ENCODE results near the gene KXD1. TPM values are rescaled to one million over a fixed set of nuclear protein-coding genes. Genes with fewer than 3 reads are reported as not detected.

KXD1 gene
- total and polyA plus RNA-seq, 2 donors (not counting 1 experiment from before 2014, with no cell fraction given), result 63.3 to 108 TPM

GRCh38 chr19:18536475-18536874 lies 21.2 kb upstream of the KXD1 start:
- H2AFZ ChIP-seq (ENCODE audit: low read length), result no peak overlapping the region
- H3K27ac ChIP-seq (ENCODE audit: insufficient read depth, low read length), result no peak overlapping the region
- H3K4me3 ChIP-seq (replicated peaks in 1 of 4; ENCODE audit: control extremely low read depth in 1 of 4, insufficient read depth in 1 of 4, low read depth in 3 of 4, low read length in 4 of 4), result no peak overlapping the region
- no peak for TF ChIP-seq EZH2 (IDR thresholded peaks at IDR 0.05; ENCODE audit: low read length, missing control alignments)
- TF ChIP-seq, protein P1, sequence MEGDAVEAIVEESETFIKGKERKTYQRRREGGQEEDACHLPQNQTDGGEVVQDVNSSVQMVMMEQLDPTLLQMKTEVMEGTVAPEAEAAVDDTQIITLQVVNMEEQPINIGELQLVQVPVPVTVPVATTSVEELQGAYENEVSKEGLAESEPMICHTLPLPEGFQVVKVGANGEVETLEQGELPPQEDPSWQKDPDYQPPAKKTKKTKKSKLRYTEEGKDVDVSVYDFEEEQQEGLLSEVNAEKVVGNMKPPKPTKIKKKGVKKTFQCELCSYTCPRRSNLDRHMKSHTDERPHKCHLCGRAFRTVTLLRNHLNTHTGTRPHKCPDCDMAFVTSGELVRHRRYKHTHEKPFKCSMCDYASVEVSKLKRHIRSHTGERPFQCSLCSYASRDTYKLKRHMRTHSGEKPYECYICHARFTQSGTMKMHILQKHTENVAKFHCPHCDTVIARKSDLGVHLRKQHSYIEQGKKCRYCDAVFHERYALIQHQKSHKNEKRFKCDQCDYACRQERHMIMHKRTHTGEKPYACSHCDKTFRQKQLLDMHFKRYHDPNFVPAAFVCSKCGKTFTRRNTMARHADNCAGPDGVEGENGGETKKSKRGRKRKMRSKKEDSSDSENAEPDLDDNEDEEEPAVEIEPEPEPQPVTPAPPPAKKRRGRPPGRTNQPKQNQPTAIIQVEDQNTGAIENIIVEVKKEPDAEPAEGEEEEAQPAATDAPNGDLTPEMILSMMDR (conservative IDR thresholded peaks at IDR 0.05 in 1 of 2, IDR thresholded peaks at IDR 0.05 in 1 of 2; ENCODE audit: low read depth in 1 of 2, low read length in 2 of 2), result no peak
- no peak overlapping the region for H3K9ac ChIP-seq (ENCODE audit: insufficient read depth, low read length)
- no peaks in the 10 kb centered on the region for H3K9me3 ChIP-seq (ENCODE audit: control insufficient read depth, insufficient read depth, low read depth, low read length)
- no peak overlapping the region for H3K4me2 ChIP-seq (ENCODE audit: extremely low read depth, insufficient read depth, low read length)
- no peaks in the 10 kb centered on the region for H3K4me1 ChIP-seq (ENCODE audit: control insufficient read depth, extremely low read depth, insufficient read depth, low read length)
- peaks cover 3% of the 10 kb centered on the region for H3K79me2 ChIP-seq (ENCODE audit: control insufficient read depth, insufficient read depth, low read length)
- DNase-seq (ENCODE audit: low read depth in 2 of 2), result no peak
- no peaks in the 10 kb centered on the region for H3K27me3 ChIP-seq (ENCODE audit: control insufficient read depth, insufficient read depth, low read length)
- H3K36me3 ChIP-seq (ENCODE audit: control insufficient read depth, insufficient read depth, low read length), result peaks cover 33% of the 10 kb centered on the region
- H4K20me1 ChIP-seq (ENCODE audit: control insufficient read depth, extremely low read depth, insufficient read depth, low read length), result no peaks in the 10 kb centered on the region

DNA sequence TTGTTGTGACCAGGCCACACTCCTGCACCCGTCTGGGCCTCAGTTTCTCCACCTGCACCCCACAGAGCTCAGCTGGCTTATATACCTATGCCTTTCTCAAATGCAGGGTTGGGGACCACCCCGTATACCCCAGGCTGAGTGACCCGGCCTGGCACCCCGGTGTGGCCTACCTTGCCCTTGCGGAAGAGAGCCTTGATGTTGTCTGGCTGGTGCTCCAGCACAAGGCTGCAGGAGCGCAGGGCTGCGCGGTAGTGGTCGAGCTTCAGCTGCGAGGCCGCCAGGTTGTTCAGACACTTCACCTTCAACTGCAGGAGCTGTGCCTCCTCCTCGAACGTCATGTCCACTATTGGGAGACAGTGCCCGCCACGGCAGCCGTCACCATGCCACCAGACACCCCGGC lies 20.2 kb upstream of the KXD1 start:
- H3K9ac ChIP-seq (ENCODE audit: insufficient read depth, low read length), result no peak overlapping the region
- DNase-seq (ENCODE audit: low read depth in 2 of 2), result no peak
- no peaks in the 10 kb centered on the region for H3K9me3 ChIP-seq (ENCODE audit: control insufficient read depth, insufficient read depth, low read depth, low read length)
- no peaks in the 10 kb centered on the region for H3K27me3 ChIP-seq (ENCODE audit: control insufficient read depth, insufficient read depth, low read length)
- peaks cover 12% of the 10 kb centered on the region for H3K79me2 ChIP-seq (ENCODE audit: control insufficient read depth, insufficient read depth, low read length)
- no peak overlapping the region for H3K4me3 ChIP-seq (replicated peaks in 1 of 4; ENCODE audit: control extremely low read depth in 1 of 4, insufficient read depth in 1 of 4, low read depth in 3 of 4, low read length in 4 of 4)
- peaks cover 31% of the 10 kb centered on the region for H3K36me3 ChIP-seq (ENCODE audit: control insufficient read depth, insufficient read depth, low read length)
- H3K4me2 ChIP-seq (ENCODE audit: extremely low read depth, insufficient read depth, low read length), result no peak overlapping the region
- no peaks in the 10 kb centered on the region for H4K20me1 ChIP-seq (ENCODE audit: control insufficient read depth, extremely low read depth, insufficient read depth, low read length)
- peaks cover 2% of the 10 kb centered on the region for H3K4me1 ChIP-seq (ENCODE audit: control insufficient read depth, extremely low read depth, insufficient read depth, low read length)
- H2AFZ ChIP-seq (ENCODE audit: low read length), result no peak overlapping the region
- no peak overlapping the region for H3K27ac ChIP-seq (ENCODE audit: insufficient read depth, low read length)
- TF ChIP-seq EZH2 (IDR thresholded peaks at IDR 0.05; ENCODE audit: low read length, missing control alignments), result no peak
- TF ChIP-seq, protein P1 (conservative IDR thresholded peaks at IDR 0.05 in 1 of 2, IDR thresholded peaks at IDR 0.05 in 1 of 2; ENCODE audit: low read depth in 1 of 2, low read length in 2 of 2), result no peak

DNA sequence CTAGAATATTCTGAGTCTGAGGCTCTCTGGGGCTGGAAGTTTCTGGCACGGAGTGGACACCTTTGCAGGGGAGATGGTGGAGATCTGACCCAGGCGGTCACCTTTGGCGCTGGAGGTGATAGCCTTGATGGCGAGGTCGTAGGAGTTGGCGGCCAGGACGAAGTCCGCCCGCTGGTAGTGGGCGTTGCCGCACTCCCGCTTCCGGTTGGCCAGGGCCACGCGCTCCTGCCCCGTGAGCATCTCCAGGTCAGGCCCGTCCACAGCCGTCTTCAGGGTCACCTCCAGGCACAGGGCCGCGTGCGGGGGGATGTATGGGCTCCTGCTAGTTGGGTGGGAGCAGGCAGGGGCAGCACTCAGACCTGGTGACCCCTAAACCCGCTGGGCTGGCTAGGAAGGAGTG lies 19.6 kb upstream of the KXD1 start:
- H2AFZ ChIP-seq (ENCODE audit: low read length), result no peak overlapping the region
- no peaks in the 10 kb centered on the region for H4K20me1 ChIP-seq (ENCODE audit: control insufficient read depth, extremely low read depth, insufficient read depth, low read length)
- H3K36me3 ChIP-seq (ENCODE audit: control insufficient read depth, insufficient read depth, low read length), result peaks cover 30% of the 10 kb centered on the region
- no peak overlapping the region for H3K27ac ChIP-seq (ENCODE audit: insufficient read depth, low read length)
- peaks cover 15% of the 10 kb centered on the region for H3K79me2 ChIP-seq (ENCODE audit: control insufficient read depth, insufficient read depth, low read length)
- TF ChIP-seq, protein P1 (conservative IDR thresholded peaks at IDR 0.05 in 1 of 2, IDR thresholded peaks at IDR 0.05 in 1 of 2; ENCODE audit: low read depth in 1 of 2, low read length in 2 of 2), result no peak
- no peak for TF ChIP-seq EZH2 (IDR thresholded peaks at IDR 0.05; ENCODE audit: low read length, missing control alignments)
- DNase-seq (ENCODE audit: low read depth in 2 of 2), result no peak
- H3K27me3 ChIP-seq (ENCODE audit: control insufficient read depth, insufficient read depth, low read length), result no peaks in the 10 kb centered on the region
- H3K4me1 ChIP-seq (ENCODE audit: control insufficient read depth, extremely low read depth, insufficient read depth, low read length), result peaks cover 2% of the 10 kb centered on the region
- no peak overlapping the region for H3K4me3 ChIP-seq (replicated peaks in 1 of 4; ENCODE audit: control extremely low read depth in 1 of 4, insufficient read depth in 1 of 4, low read depth in 3 of 4, low read length in 4 of 4)
- H3K9me3 ChIP-seq (ENCODE audit: control insufficient read depth, insufficient read depth, low read depth, low read length), result no peaks in the 10 kb centered on the region
- H3K9ac ChIP-seq (ENCODE audit: insufficient read depth, low read length), result no peak overlapping the region
- no peak overlapping the region for H3K4me2 ChIP-seq (ENCODE audit: extremely low read depth, insufficient read depth, low read length)
